HepG2 (cell line): Measurements from ENCODE around the gene HNRNPH3. TPM values are rescaled to one million over a fixed set of nuclear protein-coding genes. Genes with fewer than 3 reads are reported as not detected.

Experiments used
- ATAC-seq: fragments of 200-7000 bp; cut with Tn5 transposase; 3 replicates; pipeline ENCODE4 v1.9.1; 2020; ENCODE audit warnings: mild to moderate bottlenecking, moderate library complexity
- BruUV-seq: library from RNA; stranded (reverse); fragments of 400-500 nt; replicated peaks from 2 replicates; lab custom pipeline; 2021; lab: Mats Ljungman, UMichigan
- CTCF ChIA-PET: fragments of 300-600 bp; formaldehyde crosslinking; extraction: SDS; loops from one replicate; lab custom pipeline; 2021; ENCODE audit warnings: low total read pairs, inconsistent platforms, low intra/inter-chr PET ratio; lab: Yijun Ruan, JAX
- POLR2A ChIA-PET: fragments of 350-600 bp; sonication (Branson Sonifier 250); formaldehyde crosslinking; loops from one replicate; lab custom pipeline; 2020; ENCODE audit warnings: antibody characterized with exemption, inconsistent platforms; lab: Yijun Ruan, JAX
- DNase-seq: peaks from one replicate; pipeline ENCODE4 v3.0.0-alpha.2; 2015; ENCODE audit warnings: low spot score
- FAIRE-seq: peaks from 3 replicates; lab custom pipeline; 2011; peaks lifted over from hg19 to GRCh38; lab: Jason Lieb, UNC
- H2AFZ ChIP-seq: one replicate; pipeline ENCODE4 v1.6.1; 2011; ENCODE audit warnings: low read length, inconsistent platforms
- H3K27ac ChIP-seq: fragments of 300-600 bp; 3 replicates; pipeline ENCODE4 v1.8.0; 2011; ENCODE audit warnings: mixed run types, mild to moderate bottlenecking, mixed read lengths, low read length, inconsistent platforms; ENCODE audit not compliant: insufficient read depth; ENCODE audit errors: extremely low read length
- H3K27me3 ChIP-seq, 2 experiments: fragments of 200-600 bp in 1 of 2; 2 replicates in 1 of 2; 3 replicates in 1 of 2; pipeline versions ENCODE4 v1.6.0 to v1.8.0; 2011; ENCODE audit warnings: low read length in 2 of 2, mild to moderate bottlenecking in 2 of 2, moderate library complexity in 2 of 2, inconsistent platforms in 1 of 2; ENCODE audit not compliant: insufficient read depth in 2 of 2, control insufficient read depth in 1 of 2
- H3K36me3 ChIP-seq, 2 experiments: fragments of 200-600 bp in 1 of 2; replicated peaks in 1 of 2; 2 replicates in 1 of 2; 3 replicates in 1 of 2; pipeline versions ENCODE4 v1.5.1 to v1.8.0; 2011; ENCODE audit warnings: low read length in 2 of 2, inconsistent platforms in 1 of 2; ENCODE audit not compliant: insufficient read depth in 2 of 2, control insufficient read depth in 1 of 2
- H3K4me1 ChIP-seq: 2 replicates; pipeline ENCODE4 v1.5.1; 2012; ENCODE audit warnings: low read length, inconsistent platforms; ENCODE audit not compliant: insufficient read depth
- H3K4me2 ChIP-seq: 2 replicates; pipeline ENCODE4 v1.6.0; 2011; ENCODE audit warnings: low read depth, low read length, inconsistent platforms
- H3K4me3 ChIP-seq, 3 experiments: fragments of 200-600 bp in 1 of 3; sonication (generic), shearing (Covaris generic) in 1 of 3; replicated peaks in 1 of 3; 2 replicates each; pipeline ENCODE4 v1.5.1; 2011 to 2016; ENCODE audit warnings: low read length in 3 of 3, inconsistent platforms in 2 of 3, low read depth in 2 of 3, mild to moderate bottlenecking in 2 of 3, control low read depth in 1 of 3, mixed read lengths in 1 of 3; ENCODE audit not compliant: insufficient read depth in 1 of 3
- H3K79me2 ChIP-seq: one replicate; pipeline ENCODE4 v1.6.1; 2011; ENCODE audit warnings: low read length, inconsistent platforms; ENCODE audit not compliant: insufficient read depth
- H3K9ac ChIP-seq: 2 replicates; pipeline ENCODE4 v1.6.0; 2011; ENCODE audit warnings: mild to moderate bottlenecking, low read depth, low read length, inconsistent platforms; ENCODE audit not compliant: insufficient read depth
- H3K9me3 ChIP-seq: 2 replicates; pipeline ENCODE4 v1.5.1; 2012; ENCODE audit warnings: mild to moderate bottlenecking, low read length
- H4K20me1 ChIP-seq: 2 replicates; pipeline ENCODE4 v1.6.0; 2011; ENCODE audit warnings: inconsistent platforms, mild to moderate bottlenecking, low read length, moderate library complexity; ENCODE audit not compliant: insufficient read depth
- EZH2 ChIP-seq: conservative IDR thresholded peaks from 2 replicates; pipeline ENCODE4 v1.6.1; 2012; ENCODE audit warnings: mild to moderate bottlenecking, low read depth, low read length, moderate library complexity
- GABPB1 ChIP-seq: IDR thresholded peaks from 2 replicates; pipeline ENCODE4 v1.6.1; 2016; ENCODE audit warnings: mild to moderate bottlenecking, missing genetic modification reagents, moderate library complexity, missing compliant biosample characterization
- GATAD2A ChIP-seq: IDR thresholded peaks from 2 replicates; pipeline ENCODE4 v1.6.1; 2016
- HMG20A ChIP-seq: IDR thresholded peaks from 2 replicates; pipeline ENCODE4 v1.6.1; 2016; ENCODE audit warnings: borderline replicate concordance
- MYNN ChIP-seq: sonication (generic); formaldehyde crosslinking; IDR thresholded peaks from 2 replicates; pipeline ENCODE4 v1.4.0; 2020; ENCODE audit warnings: mild to moderate bottlenecking, low read depth, missing genetic modification reagents
- RBM22 ChIP-seq: fragments of 200-400 bp; formaldehyde crosslinking; optimal IDR thresholded peaks from 2 replicates; pipeline ENCODE3; 2017; ENCODE audit warnings: mild to moderate bottlenecking, low read length, moderate library complexity
- RELA ChIP-seq: sonication (generic); formaldehyde crosslinking; IDR thresholded peaks from 2 replicates; pipeline ENCODE4 v1.4.0; 2020; ENCODE audit warnings: missing genetic modification reagents
- SALL2 ChIP-seq: sonication (generic); formaldehyde crosslinking; IDR thresholded peaks from 2 replicates; pipeline ENCODE4 v1.8.1; 2023; ENCODE audit warnings: mild to moderate bottlenecking, missing genetic modification reagents, inconsistent platforms
- SPEN ChIP-seq: sonication (generic); formaldehyde crosslinking; IDR thresholded peaks from 2 replicates; pipeline ENCODE4 v1.5.1; 2020; ENCODE audit warnings: low read depth, mild to moderate bottlenecking, missing genetic modification reagents
- SYNCRIP ChIP-seq: fragments of 200-400 bp; formaldehyde crosslinking; IDR thresholded peaks from 2 replicates; pipeline ENCODE4 v1.6.1; 2018; ENCODE audit warnings: mild to moderate bottlenecking, low read depth, low read length; ENCODE audit not compliant: insufficient read depth
- ZNF207 ChIP-seq: fragments of 450-650 bp; IDR thresholded peaks from 2 replicates; pipeline ENCODE4 v1.6.1; 2016; ENCODE audit warnings: antibody characterized with exemption, borderline replicate concordance
- ZSCAN9 ChIP-seq: IDR thresholded peaks from 2 replicates; pipeline ENCODE4 v1.6.1; 2016; ENCODE audit warnings: borderline replicate concordance
- WGBS: methylation state at CpG from one replicate; pipeline ENCODE4 v1.1.6; 2017; ENCODE audit warnings: low lambda C conversion rate; 5-methylcytosine and 5-hydroxymethylcytosine counted together
- in situ Hi-C: cut with HindIII; loops from 2 replicates; pipeline ENCODE4 v1.10.0; 2017; ENCODE audit warnings: low pct_unique_long_range_greater_than_20kb; ENCODE audit not compliant: extremely low pct_ligation_motif_present
- intact Hi-C: fragments of 100-400 bp; cut with micrococcal nuclease; formaldehyde crosslinking; loops from one replicate; pipeline ENCODE4 v1.10.0; 2022; ENCODE audit not compliant: unreplicated experiment
- polyA plus RNA-seq, 8 experiments: library from polyadenylated mRNA; depleted of rRNA in 3 of 8; stranded (reverse) in 7 of 8; unstranded in 1 of 8; fragments of >200 nt; fragmentation: Illumina TruSeq in 4 of 8; extraction: Trizol in 4 of 8; gene quantifications; 2 replicates each; pipeline versions ENCODE4 v1.2.1 to v1.2.3, GENCODE V29; 2011 to 2016; ENCODE audit warnings: low read depth in 4 of 8, missing spikeins in 1 of 8, mixed read lengths in 1 of 8; ENCODE audit not compliant: insufficient read depth in 1 of 8
- total RNA-seq, 5 experiments: library from RNA; depleted of rRNA; stranded (reverse); fragments of >200 nt; fragmentation: Illumina TruSeq; extraction: Trizol; gene quantifications; 2 replicates each; pipeline ENCODE4 v1.2.3, GENCODE V29; 2016; ENCODE audit warnings: low read depth in 1 of 5
- TF ChIP-seq, protein P1 (sequence below): sonication (generic); formaldehyde crosslinking; IDR thresholded peaks from 2 replicates; pipeline ENCODE4 v1.4.0; 2020; ENCODE audit warnings: missing genetic modification reagents, borderline replicate concordance

Gene HNRNPH3
- total and polyA plus RNA-seq, 2 of the 13 experiments (the other 11 are each of a cell fraction or from before 2014, with no cell fraction given): 46.0 to 47.7 TPM

- BruUV-seq: no TSS peak
- Histone ChIP-seq H2AFZ (no peak overlapping the region), H4K20me1 (peaks cover 62% of the 10 kb centered on the region), H3K4me3 (peak overlapping the region; percentile 90 to 98 (median 98)), H3K4me2 (peak overlapping the region; percentile 79), H3K4me1 (peaks cover 47% of the 10 kb centered on the region), H3K79me2 (peaks cover 79% of the 10 kb centered on the region), H3K36me3 (peaks cover 3 to 24% of the 10 kb centered on the region in 2 experiments; a peak in 4 of 5 replicates), H3K9me3 (no peaks in the 10 kb centered on the region), H3K9ac (peak overlapping the region; percentile 98), H3K27me3 (no peaks in the 10 kb centered on the region; a peak in 1 of 5 replicates), H3K27ac (no peak overlapping the region)
- ChIA-PET CTCF (no interaction called here), POLR2A (interaction anchor here (1.2 kb wide), 1 partner anchor 9 kb away, joined by 4 read pairs; no protein-coding TSS in a partner anchor)
- intact Hi-C loops: no loop called here
- in situ Hi-C loops: no loop called here
- FAIRE-seq (no peak), ATAC-seq (no peak), DNase-seq (no peak)
- 26% methylated on average over 8 of the region's 8 CpGs for WGBS
- TF ChIP-seq HMG20A (CRISPR knock-in tag): no peak
- TF ChIP-seq, protein P1, sequence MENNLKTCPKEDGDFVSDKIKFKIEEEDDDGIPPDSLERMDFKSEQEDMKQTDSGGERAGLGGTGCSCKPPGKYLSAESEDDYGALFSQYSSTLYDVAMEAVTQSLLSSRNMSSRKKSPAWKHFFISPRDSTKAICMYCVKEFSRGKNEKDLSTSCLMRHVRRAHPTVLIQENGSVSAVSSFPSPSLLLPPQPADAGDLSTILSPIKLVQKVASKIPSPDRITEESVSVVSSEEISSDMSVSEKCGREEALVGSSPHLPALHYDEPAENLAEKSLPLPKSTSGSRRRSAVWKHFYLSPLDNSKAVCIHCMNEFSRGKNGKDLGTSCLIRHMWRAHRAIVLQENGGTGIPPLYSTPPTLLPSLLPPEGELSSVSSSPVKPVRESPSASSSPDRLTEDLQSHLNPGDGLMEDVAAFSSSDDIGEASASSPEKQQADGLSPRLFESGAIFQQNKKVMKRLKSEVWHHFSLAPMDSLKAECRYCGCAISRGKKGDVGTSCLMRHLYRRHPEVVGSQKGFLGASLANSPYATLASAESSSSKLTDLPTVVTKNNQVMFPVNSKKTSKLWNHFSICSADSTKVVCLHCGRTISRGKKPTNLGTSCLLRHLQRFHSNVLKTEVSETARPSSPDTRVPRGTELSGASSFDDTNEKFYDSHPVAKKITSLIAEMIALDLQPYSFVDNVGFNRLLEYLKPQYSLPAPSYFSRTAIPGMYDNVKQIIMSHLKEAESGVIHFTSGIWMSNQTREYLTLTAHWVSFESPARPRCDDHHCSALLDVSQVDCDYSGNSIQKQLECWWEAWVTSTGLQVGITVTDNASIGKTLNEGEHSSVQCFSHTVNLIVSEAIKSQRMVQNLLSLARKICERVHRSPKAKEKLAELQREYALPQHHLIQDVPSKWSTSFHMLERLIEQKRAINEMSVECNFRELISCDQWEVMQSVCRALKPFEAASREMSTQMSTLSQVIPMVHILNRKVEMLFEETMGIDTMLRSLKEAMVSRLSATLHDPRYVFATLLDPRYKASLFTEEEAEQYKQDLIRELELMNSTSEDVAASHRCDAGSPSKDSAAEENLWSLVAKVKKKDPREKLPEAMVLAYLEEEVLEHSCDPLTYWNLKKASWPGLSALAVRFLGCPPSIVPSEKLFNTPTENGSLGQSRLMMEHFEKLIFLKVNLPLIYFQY: no peak
- no peak for TF ChIP-seq ZSCAN9 (CRISPR knock-in tag)
- no peak for TF ChIP-seq ZNF207
- TF ChIP-seq RELA (CRISPR knock-in tag): no peak
- TF ChIP-seq GATAD2A (CRISPR knock-in tag): no peak
- TF ChIP-seq EZH2: no peak
- no peak for TF ChIP-seq SPEN (CRISPR knock-in tag)
- TF ChIP-seq SYNCRIP: no peak
- no peak for TF ChIP-seq SALL2 (CRISPR knock-in tag)
- no peak for TF ChIP-seq MYNN (CRISPR knock-in tag)
- TF ChIP-seq RBM22: no peak
- TF ChIP-seq GABPB1: no peak
These were observed 3.0 kb downstream of the HNRNPH3 start for GRCh38 chr10:68334672-68335467.
